Hair follicle dermal papilla cell (primary cell): ENCODE results near the gene MCL1. TPM values are rescaled to one million over a fixed set of nuclear protein-coding genes. Genes with fewer than 3 reads are reported as not detected.

Source experiments
- small RNA-seq: library from RNA; depleted of rRNA; stranded (forward); fragments of <200 nt; gene quantifications from one replicate; pipeline ENCODE3, GENCODE V24; 2012
- total RNA-seq: library from RNA; depleted of rRNA; stranded (reverse); fragments of >200 nt; gene quantifications from 2 replicates; pipeline ENCODE4 v1.2.3, GENCODE V29; 2012

MCL1 gene
- 173 and 207 TPM in 2 replicates for total RNA-seq

DNA sequence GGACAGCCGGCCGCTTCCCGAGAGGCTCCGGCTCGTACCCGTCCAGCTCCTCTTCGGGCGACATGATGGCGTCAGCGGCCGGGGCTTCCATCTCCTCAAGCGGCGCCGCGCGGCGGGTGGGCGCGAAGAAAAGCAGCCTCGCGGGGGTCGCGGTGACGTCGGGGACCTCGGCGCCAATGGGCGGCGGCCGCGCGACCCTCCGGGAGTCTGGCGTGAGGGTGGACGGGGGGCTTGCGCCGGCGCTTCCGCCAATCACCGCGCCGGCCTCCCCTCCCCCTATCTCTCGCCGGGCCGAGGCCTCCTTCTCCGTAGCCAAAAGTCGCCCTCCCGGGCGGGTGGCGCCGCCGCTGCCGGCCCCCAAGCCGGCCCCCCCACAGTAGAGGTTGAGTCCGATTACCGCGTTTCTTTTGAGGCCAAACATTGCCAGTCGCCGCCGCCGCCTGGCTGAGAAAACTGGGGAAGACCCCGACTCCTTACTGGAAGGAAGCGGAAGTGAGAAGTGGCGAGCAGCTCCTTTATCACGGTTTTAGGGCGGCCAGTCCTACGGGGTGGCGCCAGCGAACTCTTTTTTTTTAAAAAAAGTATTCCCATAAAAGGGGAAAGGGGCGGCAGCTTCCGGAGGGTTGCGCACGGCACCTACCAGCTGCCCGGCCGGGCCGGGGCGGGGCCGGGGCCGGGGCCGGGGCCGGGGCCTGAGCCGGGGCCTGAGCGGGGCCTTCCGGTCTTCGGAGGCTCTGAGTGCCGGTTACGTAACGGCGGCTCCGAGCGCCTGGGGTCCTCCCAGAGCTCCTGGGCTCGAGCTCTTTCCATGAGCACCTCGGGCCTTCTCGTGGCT lies at the start of gene MCL1:
TSS of gene MCL1 (minus strand) at position 501 of the 835 bp plus-strand sequence. CDS start at position 421, 80 bp downstream.

DNA sequence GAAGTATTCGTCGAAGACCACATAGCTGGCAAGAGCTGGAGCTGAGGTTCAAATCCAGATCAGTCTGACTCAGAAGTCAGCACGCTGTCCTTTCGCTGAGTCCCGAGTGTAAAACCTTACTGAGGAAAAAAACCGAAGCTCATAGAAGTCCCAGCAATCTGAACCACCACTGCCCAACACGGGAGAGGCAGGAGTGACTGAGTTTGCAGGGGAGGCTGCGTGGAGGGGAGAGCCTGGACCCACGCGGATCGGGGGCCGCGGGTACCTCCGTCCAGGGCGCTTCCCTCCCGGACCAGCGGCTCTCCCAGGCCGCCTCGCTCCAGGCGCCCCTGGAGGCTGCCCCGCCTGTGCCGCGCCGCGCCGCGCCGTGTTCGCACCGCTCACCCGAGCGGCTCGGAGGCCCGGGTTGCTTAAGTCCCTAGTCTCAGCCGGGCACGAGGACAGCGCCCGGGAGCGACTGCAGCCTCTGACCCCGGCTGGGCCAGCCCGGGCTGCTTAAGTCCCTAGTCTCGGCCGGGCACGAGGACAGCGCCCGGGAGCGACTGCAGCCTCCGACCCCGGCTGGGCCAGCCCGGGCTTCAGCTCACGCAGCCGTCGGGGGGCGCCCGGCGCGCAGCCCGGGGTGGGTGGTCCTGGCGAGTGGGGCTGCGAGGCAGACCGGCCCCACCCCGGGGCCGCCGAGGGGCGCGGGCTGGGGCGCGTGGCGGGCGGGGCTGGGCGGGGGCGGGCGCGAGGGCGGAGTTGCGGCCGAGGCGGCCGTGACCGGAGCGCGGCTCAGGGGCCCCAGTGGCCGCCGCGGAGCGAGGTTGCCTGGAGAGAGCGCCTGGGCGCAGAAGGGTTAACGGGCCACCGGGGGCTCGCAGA lies 30.5 kb downstream of the MCL1 start, which contains the start of gene ADAMTSL4:
TSS of gene ADAMTSL4 (plus strand) at position 777 of the 864 bp plus-strand sequence. CDS start 2,881 bp downstream, outside the sequence.

Small RNAs within 50 kb of the gene (small RNA-seq; reads per million reads assigned to genes)
- gene MIR4257 (not detected), gene RF00015 (not detected), gene RF00561 (not detected), gene RN7SL473P (not detected), gene RN7SL600P (not detected)

Other genes with a start within 250 kb of the MCL1 start
- gene RPRD2, start 215.5 kb downstream of the MCL1 start, total RNA-seq: 12.1 and 12.8 TPM in 2 replicates
- 11.2 and 14.8 TPM in 2 replicates for gene TARS2, start 92.2 kb downstream of the MCL1 start, total RNA-seq
- gene ECM1, start 71.5 kb downstream of the MCL1 start, total RNA-seq: 72.5 and 87.1 TPM in 2 replicates
- not detected in 2 replicates for gene FALEC, start 63.9 kb downstream of the MCL1 start, total RNA-seq
- 12.3 and 15.7 TPM in 2 replicates for gene ADAMTSL4, start 30.2 kb downstream of the MCL1 start, total RNA-seq
- gene ENSA, start 50.0 kb upstream of the MCL1 start, total RNA-seq: 62.3 and 63.0 TPM in 2 replicates
- gene GOLPH3L, start 117.5 kb upstream of the MCL1 start, total RNA-seq: 13.0 and 14.7 TPM in 2 replicates
- 0.16 TPM in 1 of 2 replicates, not detected in the other for gene HORMAD1, start 141.3 kb upstream of the MCL1 start, total RNA-seq
- 4.7 and 9.4 TPM in 2 replicates for gene CTSS, start 186.2 kb upstream of the MCL1 start, total RNA-seq
- gene CTSK, start 228.7 kb upstream of the MCL1 start, total RNA-seq: 383 and 515 TPM in 2 replicates